ENCODE results near the gene HNF4A.

HNF4A gene

DNA sequence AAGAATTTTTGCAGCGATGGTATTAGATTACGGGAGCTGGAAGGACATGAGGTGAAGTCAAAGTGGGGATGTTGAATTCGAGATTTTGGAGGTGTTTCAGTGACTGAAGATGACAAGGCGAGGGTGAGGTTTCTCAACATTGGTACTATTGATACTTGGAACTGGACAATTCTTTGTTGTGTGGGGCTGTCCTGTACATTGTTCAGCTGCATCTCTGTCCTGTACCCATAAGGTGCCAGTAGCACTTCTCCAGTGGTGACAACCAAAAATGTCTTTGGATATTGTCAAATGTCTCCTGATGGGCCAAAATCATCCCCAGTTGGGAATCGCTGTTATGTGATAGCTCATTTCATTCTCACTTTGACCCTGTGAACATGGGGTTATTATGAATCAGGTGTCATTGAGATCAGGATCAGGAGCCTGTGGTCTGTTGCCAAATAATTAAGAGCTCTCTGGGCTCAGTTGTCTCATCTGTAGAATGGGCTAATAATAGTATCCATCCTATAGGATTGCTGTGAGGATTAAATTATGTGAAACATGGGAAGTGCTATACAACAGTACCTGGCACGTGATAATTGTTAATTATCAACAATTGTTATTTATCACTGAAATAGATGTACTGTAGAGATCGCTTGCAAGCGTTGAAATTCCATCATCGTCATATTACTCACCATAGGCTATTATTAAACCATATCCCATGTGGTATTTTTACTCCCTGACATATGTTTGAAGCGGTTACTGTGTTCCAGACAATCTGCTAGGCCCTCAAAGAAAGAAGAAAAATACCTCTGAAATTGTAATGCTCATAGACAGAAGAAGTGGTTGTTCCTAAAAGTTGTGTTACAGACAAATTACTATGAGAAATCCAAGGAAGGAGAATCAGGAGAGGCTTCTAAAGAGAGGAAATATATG, 71.6 kb downstream of the HNF4A start:
- no peak for DNase-seq

- no peak for DNase-seq
These were observed 72.3 kb downstream of the HNF4A start for GRCh38 chr20:44427804-44428173.

GRCh38 chr20:44428174-44429016, 72.9 kb downstream of the HNF4A start:
- DNase-seq, result no peak

DNA sequence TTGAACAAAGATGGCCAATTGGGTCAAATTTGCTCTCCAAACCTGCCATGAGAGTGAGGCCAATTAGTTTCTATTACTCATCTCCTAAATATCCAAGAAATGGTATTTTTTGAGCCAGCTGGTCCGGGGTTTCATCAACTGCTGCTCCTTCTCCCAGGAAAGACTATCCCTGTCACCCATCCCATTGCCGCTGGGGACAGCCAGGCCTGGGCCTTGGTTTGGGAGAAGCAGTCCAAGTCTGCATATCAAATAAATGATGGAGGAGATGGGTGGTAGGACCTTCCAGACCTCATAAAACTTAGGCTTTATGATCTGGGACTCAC, 73.5 kb downstream of the HNF4A start:
- no peak for DNase-seq

GRCh38 chr20:44429419-44430269, 74.1 kb downstream of the HNF4A start:
- DNase-seq, result no peak

GRCh38 chr20:44430270-44431065, 75.0 kb downstream of the HNF4A start:
- no peak for DNase-seq

DNA sequence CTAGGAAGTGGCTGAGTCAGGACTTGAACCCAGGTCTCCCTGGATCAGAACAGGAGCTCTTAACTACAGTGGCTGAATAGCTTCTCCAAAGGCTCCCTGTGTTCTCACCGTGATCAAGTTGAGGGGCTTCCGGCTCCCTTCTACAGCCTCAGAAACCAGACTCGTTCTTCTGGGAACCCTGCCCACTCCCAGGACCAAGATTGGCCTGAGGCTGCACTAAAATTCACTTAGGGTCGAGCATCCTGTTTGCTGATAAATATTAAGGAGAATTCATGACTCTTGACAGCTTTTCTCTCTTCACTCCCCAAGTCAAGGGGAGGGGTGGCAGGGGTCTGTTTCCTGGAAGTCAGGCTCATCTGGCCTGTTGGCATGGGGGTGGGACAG, 75.6 kb downstream of the HNF4A start:
- DNase-seq, result no peak

DNA sequence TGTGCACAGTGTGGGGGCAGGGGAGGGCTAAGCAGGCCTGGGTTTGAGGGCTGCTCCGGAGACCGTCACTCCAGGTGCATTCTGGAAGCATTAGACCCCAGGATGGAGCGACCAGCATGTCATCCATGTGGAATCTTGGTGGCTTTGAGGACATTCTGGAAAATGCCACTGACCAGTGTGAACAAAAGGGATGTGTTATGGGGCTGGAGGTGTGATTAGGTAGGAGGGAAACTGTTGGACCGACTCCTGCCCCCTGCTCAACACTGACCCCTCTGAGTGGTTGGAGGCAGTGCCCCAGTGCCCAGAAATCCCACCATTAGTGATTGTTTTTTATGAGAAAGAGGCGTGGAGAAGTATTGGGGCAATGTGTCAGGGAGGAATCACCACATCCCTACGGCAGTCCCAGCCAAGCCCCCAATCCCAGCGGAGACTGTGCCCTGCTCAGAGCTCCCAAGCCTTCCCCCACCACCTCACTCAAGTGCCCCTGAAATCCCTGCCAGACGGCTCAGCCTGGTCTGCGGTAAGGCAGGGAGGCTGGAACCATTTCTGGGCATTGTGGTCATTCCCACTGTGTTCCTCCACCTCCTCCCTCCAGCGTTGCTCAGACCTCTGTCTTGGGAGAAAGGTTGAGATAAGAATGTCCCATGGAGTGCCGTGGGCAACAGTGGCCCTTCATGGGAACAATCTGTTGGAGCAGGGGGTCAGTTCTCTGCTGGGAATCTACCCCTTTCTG, 76.2 kb downstream of the HNF4A start:
- no peak for DNase-seq

DNA sequence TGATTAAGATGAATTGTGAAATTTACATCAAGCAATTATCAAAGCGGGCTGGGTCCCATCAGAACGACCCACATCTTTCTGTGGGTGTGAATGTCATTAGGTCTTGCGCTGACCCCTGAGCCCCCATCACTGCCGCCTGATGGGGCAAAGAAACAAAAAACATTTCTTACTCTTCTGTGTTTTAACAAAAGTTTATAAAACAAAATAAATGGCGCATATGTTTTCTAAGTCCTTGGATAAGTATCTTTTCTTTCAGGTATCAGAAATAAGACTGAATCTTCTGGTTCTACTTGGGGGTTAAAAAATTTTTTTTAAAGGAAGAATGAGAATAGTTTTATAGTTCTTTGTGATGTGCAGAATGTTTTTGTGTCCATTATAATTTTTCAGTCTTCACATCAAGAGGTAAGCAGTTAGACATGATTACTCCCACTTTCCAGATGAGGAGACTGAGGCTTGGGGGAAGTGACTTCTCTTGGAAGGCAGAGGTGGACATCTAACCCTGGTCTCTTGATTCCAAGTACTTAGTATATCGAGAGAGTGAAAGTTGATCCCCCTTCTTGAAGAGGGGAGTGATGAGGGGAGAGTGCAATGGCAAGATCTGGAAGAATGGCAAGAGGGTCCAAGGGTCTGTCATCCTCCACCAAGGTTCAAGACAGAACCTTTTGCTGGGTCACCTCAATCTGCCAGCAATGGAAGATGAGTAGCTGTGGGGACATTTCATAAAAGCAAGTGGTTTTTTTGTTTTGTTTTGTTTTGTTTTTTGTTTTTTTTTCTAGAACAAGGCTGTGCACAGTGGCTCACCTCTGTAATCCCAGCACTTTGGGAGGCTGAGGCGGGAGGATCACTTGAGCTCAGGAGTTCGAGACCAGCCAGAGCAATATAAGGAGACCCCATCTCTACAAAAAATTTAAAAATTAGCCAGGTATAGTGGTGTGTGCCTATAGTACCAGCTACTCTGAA, 77.4 kb downstream of the HNF4A start:
- DNase-seq, result no peak

DNA sequence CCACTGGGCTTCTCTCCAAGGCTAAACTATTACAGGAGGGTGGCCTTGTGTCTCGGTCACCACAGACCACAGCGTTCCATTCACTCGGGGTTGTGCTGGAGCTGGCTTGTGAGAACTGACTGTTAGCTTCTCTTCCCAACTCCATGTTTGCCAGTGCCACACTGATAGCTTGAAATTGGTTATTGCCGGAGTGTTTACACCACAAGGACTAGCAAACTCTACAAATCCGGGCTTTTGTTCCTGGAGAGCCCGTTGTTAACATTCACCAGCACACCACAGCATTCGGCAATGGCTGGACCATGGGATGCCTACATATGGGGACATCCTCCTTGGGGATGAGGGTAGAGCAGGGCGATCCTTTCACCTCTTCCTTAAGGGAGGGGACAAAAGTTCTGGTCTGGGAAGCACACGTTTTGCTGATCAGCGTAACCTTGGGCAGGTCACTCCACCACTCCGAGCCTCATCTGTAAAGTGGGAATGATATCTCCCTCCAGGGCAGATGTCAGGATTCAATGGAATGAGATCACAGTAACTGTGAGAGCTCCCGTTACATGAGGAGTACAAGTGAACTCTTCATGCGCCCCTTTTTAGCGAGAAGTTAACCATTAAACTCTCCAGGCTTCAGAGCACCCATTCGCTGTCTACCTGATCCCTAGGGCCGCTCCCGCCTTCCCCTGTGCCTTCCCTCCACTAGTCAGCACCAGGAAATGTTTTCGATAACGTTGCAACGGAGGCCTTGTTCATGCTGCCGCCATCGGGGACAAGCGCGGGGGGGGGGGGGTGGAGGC, 78.4 kb downstream of the HNF4A start:
- DNase-seq, result no peak

DNA sequence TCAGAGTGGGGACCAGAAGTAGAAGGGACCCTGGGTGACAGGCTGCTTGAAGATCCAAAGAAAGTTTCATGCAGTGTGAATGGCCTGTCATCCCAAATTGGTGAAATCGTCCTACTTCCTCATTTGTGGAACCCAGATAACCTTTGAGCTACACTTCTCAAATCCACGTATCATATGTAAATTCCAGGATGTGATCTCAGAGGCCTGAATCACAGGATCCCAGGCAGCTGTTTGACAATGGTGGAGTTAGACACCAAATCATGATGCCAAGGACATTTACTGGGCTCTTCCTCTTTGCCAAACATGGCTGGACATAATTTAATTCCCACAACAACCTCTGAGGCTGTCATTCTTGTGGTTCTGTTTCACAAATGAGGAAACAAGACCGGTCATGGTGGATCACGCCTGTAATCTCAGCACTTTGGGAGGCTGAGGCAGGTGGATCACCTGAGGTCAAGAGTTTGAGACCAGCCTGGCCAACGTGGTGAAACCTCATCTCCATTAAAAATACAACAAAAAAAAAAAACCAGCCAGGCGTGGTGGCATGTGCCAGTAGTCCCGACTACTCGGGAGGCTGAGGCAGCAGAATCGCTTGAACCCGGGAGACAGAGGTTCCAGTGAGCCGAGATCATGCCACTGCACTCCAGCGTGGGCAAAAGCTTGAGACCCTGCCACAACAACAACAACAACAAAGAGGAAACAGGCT, 80.3 kb downstream of the HNF4A start:
- no peak for DNase-seq

DNA sequence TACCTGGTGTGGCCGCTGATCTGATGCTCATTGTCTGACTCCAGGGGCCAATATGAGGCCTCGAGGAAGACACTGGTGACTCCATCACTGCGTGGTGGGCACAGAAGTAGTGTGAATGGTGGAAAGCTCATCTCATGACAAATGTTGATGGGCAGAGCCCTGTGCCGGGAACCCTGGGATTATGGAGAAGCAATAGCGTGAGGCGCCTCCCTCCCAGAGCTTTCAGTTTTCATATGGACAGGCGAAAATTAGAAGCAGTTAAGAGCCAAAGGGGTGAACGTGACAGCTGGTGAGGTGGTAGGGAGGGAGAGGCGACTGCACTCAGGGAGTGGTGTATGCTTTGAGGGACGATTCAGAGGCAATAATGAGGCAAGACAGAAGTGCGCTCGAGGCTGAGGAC, 80.9 kb downstream of the HNF4A start:
- no peak for DNase-seq

GRCh38 chr20:44437497-44437896, 82.0 kb downstream of the HNF4A start:
- DNase-seq, result no peak

GRCh38 chr20:44438782-44439181, 83.3 kb downstream of the HNF4A start:
- no peak for DNase-seq

DNA sequence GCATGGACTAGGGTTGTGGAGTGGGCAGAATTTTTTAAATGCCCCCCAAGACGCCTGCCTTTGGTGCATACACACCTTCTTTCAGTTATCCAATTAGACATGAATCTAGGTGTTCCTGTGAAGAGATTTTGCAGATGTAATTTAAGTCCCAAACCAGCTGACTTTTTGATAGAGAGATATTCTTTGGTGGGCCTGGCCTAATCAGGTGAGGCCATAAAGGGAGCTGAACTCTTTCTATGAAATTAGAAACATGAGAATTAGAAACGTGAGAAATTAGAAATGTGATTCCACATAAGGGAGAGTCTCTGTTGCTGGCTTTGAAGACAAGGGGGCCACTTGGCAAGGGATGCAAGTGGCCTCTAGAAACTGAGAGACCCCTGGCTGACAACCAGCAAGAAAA, 83.8 kb downstream of the HNF4A start:
- DNase-seq, result no peak

- no peak for DNase-seq
These were observed 87.0 kb downstream of the HNF4A start for GRCh38 chr20:44442298-44443070.

DNA sequence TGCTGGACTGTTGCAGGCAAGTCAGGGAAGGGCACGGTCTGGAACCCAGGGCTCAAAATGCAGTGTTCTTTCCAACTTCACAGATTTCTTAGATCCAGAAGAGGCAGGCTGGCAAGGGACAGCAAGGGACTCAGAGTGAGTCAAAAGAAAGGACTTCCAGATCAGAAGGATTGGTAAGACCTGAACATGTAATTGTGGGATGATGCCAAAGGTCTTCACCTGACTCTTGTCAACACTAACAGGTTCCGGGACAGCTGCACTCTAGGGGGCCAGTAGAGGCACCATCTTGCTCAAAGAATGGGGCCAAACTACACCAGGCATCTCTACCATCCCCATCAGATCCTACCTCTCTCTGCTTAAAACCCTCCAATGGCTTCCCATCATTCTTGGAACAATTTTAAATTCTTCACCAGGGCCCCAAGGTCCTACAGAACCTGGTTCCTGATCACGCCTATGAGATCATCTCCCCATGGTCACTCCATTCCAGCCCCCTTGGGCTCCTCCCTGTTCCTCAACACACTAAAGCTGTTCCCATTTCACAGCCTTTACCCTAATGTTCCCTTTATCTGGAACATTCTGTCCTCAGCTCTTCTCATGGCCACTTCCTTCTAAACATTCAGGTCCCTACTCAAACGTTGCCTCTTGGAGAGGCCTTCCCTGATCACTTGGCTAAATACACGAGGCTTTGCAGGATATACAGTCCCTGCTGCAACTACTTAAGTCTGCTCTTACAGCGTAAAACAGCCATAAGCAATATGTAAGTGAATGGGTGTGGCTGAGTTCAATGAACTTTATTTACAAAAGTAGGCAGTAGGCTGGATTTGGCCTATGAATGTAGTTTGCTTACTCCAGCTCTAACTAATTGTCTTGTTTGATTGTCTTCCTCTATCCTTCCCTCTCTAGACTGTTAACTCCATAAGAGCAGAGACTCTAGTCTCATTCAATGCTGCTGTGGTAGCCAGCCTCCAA, 90.5 kb downstream of the HNF4A start:
- no peak for DNase-seq
